ENCODE results near the gene CNTN4. TPM values are rescaled to one million over a fixed set of nuclear protein-coding genes. Genes with fewer than 3 reads are reported as not detected.

Gene CNTN4
- total and polyA plus RNA-seq, 9 donors = 0.35 to 16.7 (median 3.0) TPM

DNA sequence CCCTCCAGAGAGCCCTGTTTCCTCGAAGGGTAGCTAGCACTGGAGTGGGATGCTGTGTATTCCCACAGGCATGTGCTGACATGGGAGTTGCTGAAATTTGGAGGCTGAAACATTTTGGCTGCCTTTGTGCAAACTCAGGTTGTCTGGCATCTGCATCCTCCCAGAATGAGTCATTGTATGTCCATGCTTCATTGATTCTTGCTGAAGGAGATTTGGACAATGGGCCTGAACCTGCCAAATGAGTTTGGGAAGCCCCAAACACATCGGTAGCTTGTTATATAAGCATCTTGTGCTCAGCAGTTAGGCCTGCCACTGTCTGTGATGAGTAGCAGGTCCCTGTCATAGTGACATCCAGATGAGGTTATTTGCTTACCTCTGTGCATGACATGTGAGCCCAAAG, 851.5 kb downstream of the CNTN4 start:
- Histone ChIP-seq H3K9me3 (no peaks in the 10 kb centered on the region), H3K27me3 (no peaks in the 10 kb centered on the region), H3K36me3 (no peaks in the 10 kb centered on the region), H3K4me1 (ENCODE audit: insufficient read depth) (no peaks in the 10 kb centered on the region), H3K27ac (no peak overlapping the region), H3K4me3 (no peak overlapping the region)
- TF ChIP-seq POLR2A (IDR thresholded peaks at IDR 0.05) (no peak), EP300 (IDR thresholded peaks at IDR 0.05) (no peak)
- TF ChIP-seq, protein P1, sequence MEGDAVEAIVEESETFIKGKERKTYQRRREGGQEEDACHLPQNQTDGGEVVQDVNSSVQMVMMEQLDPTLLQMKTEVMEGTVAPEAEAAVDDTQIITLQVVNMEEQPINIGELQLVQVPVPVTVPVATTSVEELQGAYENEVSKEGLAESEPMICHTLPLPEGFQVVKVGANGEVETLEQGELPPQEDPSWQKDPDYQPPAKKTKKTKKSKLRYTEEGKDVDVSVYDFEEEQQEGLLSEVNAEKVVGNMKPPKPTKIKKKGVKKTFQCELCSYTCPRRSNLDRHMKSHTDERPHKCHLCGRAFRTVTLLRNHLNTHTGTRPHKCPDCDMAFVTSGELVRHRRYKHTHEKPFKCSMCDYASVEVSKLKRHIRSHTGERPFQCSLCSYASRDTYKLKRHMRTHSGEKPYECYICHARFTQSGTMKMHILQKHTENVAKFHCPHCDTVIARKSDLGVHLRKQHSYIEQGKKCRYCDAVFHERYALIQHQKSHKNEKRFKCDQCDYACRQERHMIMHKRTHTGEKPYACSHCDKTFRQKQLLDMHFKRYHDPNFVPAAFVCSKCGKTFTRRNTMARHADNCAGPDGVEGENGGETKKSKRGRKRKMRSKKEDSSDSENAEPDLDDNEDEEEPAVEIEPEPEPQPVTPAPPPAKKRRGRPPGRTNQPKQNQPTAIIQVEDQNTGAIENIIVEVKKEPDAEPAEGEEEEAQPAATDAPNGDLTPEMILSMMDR (IDR thresholded peaks at IDR 0.05) = no peak
- 5 to 44% (median 16%) methylated on average over 2 of the region's 2 CpGs for WGBS, 3 donors
- DNase-seq = no peak
- intact Hi-C loops (cut with DNase I) = no loop called here

DNA sequence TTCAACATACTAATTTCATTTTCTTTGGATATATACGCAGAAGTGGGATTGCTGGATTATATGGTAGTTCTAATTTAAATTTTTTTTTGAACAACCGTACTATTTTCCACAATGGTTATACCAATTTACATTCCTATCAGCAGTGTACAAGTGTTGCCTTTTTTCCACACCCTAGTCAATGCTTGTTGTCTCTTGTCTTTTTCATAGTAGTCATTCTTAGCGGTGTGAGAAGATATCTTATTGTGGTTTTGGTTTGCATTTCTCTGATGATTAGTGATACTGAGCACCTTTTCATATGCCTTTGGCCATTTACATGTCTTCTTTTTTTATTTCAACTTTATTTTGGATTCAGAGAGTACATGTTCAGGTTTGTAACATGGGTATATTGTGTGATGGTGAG, 858.4 kb downstream of the CNTN4 start:
- no peak overlapping the region for H3K4me3 ChIP-seq
- no peak overlapping the region for H3K27ac ChIP-seq
- no peaks in the 10 kb centered on the region for H3K4me1 ChIP-seq (ENCODE audit: insufficient read depth)
- TF ChIP-seq, protein P1 (IDR thresholded peaks at IDR 0.05) = no peak
- TF ChIP-seq POLR2A (IDR thresholded peaks at IDR 0.05) (no peak), EP300 (IDR thresholded peaks at IDR 0.05) (no peak)
- no peaks in the 10 kb centered on the region for H3K9me3 ChIP-seq
- intact Hi-C loops (cut with DNase I) = no loop called here
- WGBS, 3 donors = 84 to 85% (median 85%) methylated on average over 3 of the region's 3 CpGs
- H3K27me3 ChIP-seq = no peaks in the 10 kb centered on the region
- no peak for DNase-seq
- H3K36me3 ChIP-seq = no peaks in the 10 kb centered on the region

DNA sequence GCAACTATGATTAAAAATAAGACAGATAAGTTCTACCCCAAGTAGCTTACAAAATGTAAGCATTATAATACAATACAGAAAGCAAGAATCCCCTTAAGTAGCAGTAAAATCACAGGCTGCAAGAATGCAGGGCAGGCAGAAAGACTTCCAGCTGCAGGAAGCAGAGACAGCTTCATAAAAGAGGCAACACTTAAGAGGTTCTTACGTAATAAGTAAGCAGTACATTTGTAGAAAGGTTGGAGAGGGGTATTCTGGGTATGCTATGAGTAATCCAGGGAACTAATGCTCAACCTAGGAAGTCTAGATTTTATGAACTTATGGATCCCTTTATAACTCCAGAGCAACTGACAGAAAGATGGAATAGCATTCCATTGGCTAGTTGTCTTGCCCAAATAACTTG, 859.9 kb downstream of the CNTN4 start:
- Histone ChIP-seq H3K27ac (no peak overlapping the region), H3K4me1 (ENCODE audit: insufficient read depth) (no peaks in the 10 kb centered on the region), H3K4me3 (no peak overlapping the region), H3K27me3 (no peaks in the 10 kb centered on the region), H3K36me3 (no peaks in the 10 kb centered on the region), H3K9me3 (no peaks in the 10 kb centered on the region)
- TF ChIP-seq EP300 (IDR thresholded peaks at IDR 0.05) = no peak
- TF ChIP-seq POLR2A (IDR thresholded peaks at IDR 0.05) = no peak
- TF ChIP-seq, protein P1 (IDR thresholded peaks at IDR 0.05) = no peak
- intact Hi-C loops (cut with DNase I) = no loop called here
- WGBS, 3 donors = 9 to 22% (median 11%) methylated on average over 1 of the region's 1 CpG
- no peak for DNase-seq

DNA sequence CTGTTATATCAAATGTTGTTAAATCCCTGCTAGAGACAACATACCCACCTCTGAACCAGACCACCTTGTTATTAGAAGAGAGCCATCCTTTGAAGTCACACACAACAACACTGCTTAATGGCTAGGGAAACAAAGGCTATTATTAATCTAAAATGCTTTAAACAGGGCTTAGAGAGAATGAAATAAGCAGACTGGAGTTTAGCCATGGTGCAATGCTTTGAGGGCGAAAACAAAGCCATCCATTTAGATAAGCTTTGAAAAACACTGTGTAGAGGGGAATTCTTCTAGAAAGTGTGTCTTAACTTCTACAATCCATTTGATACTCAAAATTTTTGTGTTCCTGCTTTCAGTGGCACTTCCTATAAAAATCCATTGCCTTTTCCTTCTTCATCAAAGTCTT, 862.9 kb downstream of the CNTN4 start:
- intact Hi-C loops (cut with DNase I) = no loop called here
- H3K4me3 ChIP-seq = no peak overlapping the region
- H3K9me3 ChIP-seq = no peaks in the 10 kb centered on the region
- no peak overlapping the region for H3K27ac ChIP-seq
- DNase-seq = no peak
- no peaks in the 10 kb centered on the region for H3K36me3 ChIP-seq
- no peaks in the 10 kb centered on the region for H3K27me3 ChIP-seq
- TF ChIP-seq EP300 (IDR thresholded peaks at IDR 0.05) (no peak), POLR2A (IDR thresholded peaks at IDR 0.05) (no peak)
- TF ChIP-seq, protein P1 (IDR thresholded peaks at IDR 0.05) = no peak
- 14 to 22% (median 15%) methylated on average over 1 of the region's 1 CpG for WGBS, 3 donors
- H3K4me1 ChIP-seq (ENCODE audit: insufficient read depth) = no peaks in the 10 kb centered on the region

DNA sequence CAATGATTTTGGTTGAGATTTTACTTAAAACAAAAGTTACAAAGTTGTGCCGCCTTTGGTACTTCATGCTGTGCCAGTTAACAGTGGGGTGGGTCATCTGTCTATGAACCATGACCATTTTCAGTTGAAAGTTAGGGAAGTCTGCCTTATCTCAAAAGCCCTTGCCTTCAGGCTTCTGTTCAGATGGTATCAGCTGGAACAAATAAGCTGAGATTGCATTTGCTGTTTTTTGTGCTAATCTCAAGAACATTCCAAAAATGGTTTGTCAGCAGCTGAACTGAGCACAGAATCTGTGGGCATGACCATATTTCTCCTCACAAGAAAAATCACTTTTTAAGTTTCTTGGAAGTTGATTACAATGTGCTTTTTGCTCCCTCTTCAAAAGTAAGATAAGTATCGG, 869.2 kb downstream of the CNTN4 start:
- Histone ChIP-seq H3K36me3 (no peaks in the 10 kb centered on the region), H3K9me3 (no peaks in the 10 kb centered on the region), H3K27ac (no peak overlapping the region), H3K4me1 (ENCODE audit: insufficient read depth) (peaks cover 1% of the 10 kb centered on the region), H3K27me3 (no peaks in the 10 kb centered on the region), H3K4me3 (no peak overlapping the region)
- no peak for TF ChIP-seq EP300 (IDR thresholded peaks at IDR 0.05)
- no peak for TF ChIP-seq POLR2A (IDR thresholded peaks at IDR 0.05)
- TF ChIP-seq, protein P1 (IDR thresholded peaks at IDR 0.05) = no peak
- no peak for DNase-seq
- intact Hi-C loops (cut with DNase I) = no loop called here
- WGBS, 3 donors = 50 to 65% (median 62%) methylated on average over 2 of the region's 2 CpGs

All from ovary (tissue), 9 donors.